Spinal cord (tissue), 10 donors: ENCODE measurements around the gene UNC80. TPM values are rescaled to one million over a fixed set of nuclear protein-coding genes. Genes with fewer than 3 reads are reported as not detected.

Experiments
- DNase-seq, 6 donors: peaks; one replicate each; pipeline versions ENCODE4 v3.0.0 to v3.0.0-alpha.2; 2013 to 2015; ENCODE audit warnings: low spot score in 6 of 6, low read depth in 4 of 6
- H3K27ac ChIP-seq: one replicate; pipeline ENCODE4 v1.5.1; 2013; ENCODE audit warnings: low read depth, low read length, control low read depth
- H3K27me3 ChIP-seq: one replicate; pipeline ENCODE4 v1.6.1; 2013; ENCODE audit warnings: low read length; ENCODE audit not compliant: control insufficient read depth, insufficient read depth
- H3K36me3 ChIP-seq: one replicate; pipeline ENCODE4 v1.6.1; 2013; ENCODE audit warnings: low read length; ENCODE audit not compliant: control insufficient read depth, insufficient read depth
- H3K4me1 ChIP-seq: one replicate; pipeline ENCODE4 v1.6.1; 2013; ENCODE audit warnings: low read length; ENCODE audit not compliant: control insufficient read depth, insufficient read depth
- H3K4me3 ChIP-seq: one replicate; pipeline ENCODE4 v1.5.1; 2013; ENCODE audit warnings: low read depth, low read length, control low read depth
- H3K9me3 ChIP-seq: one replicate; pipeline ENCODE4 v1.6.1; 2013; ENCODE audit warnings: low read length; ENCODE audit not compliant: control insufficient read depth, insufficient read depth
- WGBS: methylation state at CpG from one replicate; pipeline ENCODE4 v1.1.5; 2013; ENCODE audit warnings: missing lambda C conversion rate; ENCODE audit not compliant: insufficient coverage; 5-methylcytosine and 5-hydroxymethylcytosine counted together
- polyA plus RNA-seq, 2 donors: library from polyadenylated mRNA; unstranded; fragments of 120-200 nt; gene quantifications; one replicate each; pipeline ENCODE4 v1.2.1, GENCODE V29; 2013; ENCODE audit not compliant: insufficient read length in 2 of 2
- total RNA-seq, 2 donors: library from RNA; depleted of rRNA in 1 of 2; stranded (reverse); fragments of 120-200 nt in 1 of 2; fragments of >200 nt in 1 of 2; gene quantifications; one replicate each; pipeline versions ENCODE4 v1.2.3 to v1.2.4, GENCODE V29; 2013 to 2014
- donor health status: healthy.

UNC80 gene
- total and polyA plus RNA-seq, 4 donors: 12.3 to 37.8 (median 16.1) TPM

DNA sequence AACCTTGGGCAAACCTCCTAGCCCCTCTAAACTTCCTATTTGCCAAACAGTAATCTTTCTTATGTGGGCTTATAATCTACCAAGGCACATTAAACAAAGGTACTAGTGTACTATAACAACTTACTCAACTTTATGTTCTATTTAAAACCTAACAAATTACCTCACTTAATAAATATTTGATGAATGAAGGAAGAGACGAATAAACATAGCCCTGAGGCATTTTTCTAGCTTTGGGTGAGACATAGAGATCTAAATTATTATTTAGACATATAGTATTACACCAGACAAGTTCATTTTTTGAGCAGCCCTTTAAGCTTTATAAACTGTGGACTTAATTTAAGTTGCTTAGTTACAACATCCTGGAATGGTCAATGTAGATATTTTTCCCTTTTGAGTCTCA lies 104.6 kb downstream of the UNC80 start:
- Histone ChIP-seq H3K27ac (no peak overlapping the region), H3K27me3 (no peaks in the 10 kb centered on the region), H3K4me1 (no peaks in the 10 kb centered on the region), H3K36me3 (no peaks in the 10 kb centered on the region), H3K9me3 (no peaks in the 10 kb centered on the region), H3K4me3 (no peak overlapping the region)
- no peak for DNase-seq
- WGBS: no CpG with 5 or more reads among the region's 1 CpG

DNA sequence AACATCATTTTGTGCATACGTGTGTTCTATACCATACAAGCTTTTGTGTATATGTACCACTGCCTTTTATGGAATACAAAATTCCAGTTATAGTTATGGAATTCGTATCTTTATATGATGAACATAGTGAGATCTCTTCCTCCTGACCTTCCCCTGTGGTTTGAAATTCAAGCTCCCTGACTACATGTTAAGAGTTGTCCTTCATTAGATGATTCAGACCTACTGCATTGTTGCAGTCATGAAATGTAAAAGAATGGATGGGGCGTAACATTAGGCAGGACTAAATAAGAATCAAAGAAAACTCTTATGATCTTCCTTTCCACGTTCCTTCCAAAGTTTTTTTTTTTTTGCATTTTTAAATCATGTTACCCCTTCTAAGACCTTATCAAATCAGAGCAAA lies 107.1 kb downstream of the UNC80 start:
- Histone ChIP-seq H3K9me3 (no peaks in the 10 kb centered on the region), H3K4me3 (no peak overlapping the region), H3K27me3 (no peaks in the 10 kb centered on the region), H3K27ac (no peak overlapping the region), H3K36me3 (peaks cover 7% of the 10 kb centered on the region), H3K4me1 (no peaks in the 10 kb centered on the region)
- 100% methylated on average over 1 of the region's 4 CpGs for WGBS
- DNase-seq: no peak

DNA sequence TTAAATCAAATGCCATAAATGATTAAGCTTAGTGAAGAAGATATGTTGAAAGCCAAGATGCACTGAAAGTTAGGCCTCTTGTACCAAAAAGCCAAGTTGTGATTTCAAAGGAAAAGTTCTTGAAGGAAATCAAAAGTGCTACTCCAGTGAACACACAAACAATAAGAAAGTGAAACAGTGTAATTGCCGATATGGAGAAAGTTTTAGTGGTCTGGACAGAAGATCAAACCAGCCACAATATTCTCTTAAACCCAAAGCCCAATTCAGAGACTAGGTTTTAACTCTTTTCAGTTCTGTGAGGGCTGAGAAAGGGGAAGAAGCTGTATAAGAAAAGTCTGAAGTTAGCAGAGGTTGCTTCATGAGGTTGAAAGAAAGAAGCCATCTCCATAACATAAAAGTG lies 129.0 kb downstream of the UNC80 start:
- H3K9me3 ChIP-seq: no peaks in the 10 kb centered on the region
- no peak overlapping the region for H3K27ac ChIP-seq
- no peak for DNase-seq
- no peak overlapping the region for H3K4me3 ChIP-seq
- H3K36me3 ChIP-seq: peaks cover 1% of the 10 kb centered on the region
- H3K4me1 ChIP-seq: no peaks in the 10 kb centered on the region
- WGBS: no CpG with 5 or more reads among the region's 1 CpG
- H3K27me3 ChIP-seq: no peaks in the 10 kb centered on the region

DNA sequence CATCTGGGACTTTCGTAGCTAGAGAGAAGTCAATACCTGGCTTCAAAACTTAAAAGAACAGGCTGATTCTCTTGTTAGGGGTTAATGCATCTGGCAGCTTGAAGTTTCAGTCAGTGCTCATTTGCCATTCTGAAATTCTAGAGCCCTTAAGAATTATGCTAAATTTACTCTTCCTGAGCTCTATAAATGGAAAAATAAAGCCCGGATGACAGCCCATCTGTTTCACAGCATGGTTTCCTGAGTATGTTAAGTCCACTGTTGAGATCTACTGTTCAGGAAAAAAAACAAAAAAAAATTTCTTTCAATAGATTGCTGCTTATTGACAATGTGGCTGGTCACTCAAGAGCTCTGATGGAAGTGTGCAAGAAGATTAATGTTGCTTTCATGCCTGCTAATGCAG lies 129.5 kb downstream of the UNC80 start:
- H3K36me3 ChIP-seq: peaks cover 3% of the 10 kb centered on the region
- no peaks in the 10 kb centered on the region for H3K27me3 ChIP-seq
- WGBS: 88% methylated on average over 1 of the region's 2 CpGs
- no peaks in the 10 kb centered on the region for H3K9me3 ChIP-seq
- H3K4me1 ChIP-seq: no peaks in the 10 kb centered on the region
- no peak overlapping the region for H3K27ac ChIP-seq
- DNase-seq: peak in 1 of 6 donors; percentile 12
- H3K4me3 ChIP-seq: no peak overlapping the region

DNA sequence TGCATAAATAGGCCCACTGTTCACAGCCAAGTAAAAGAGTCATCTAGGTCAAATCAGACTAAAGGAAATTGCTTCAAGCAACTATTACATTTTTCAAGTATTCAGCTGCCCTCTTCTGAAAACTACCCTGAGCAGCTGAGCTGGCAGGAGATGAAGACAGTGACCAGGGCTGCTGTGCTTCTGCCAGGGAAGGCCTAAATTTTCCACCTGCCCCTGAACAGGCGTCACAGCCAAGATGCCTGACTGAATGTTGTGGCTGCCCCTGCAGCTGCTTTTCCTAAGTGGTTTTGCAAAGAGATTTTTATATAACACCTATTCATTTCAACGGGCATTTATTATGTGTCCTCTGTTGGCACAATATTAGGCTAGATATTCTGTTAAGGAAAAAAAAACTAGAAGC lies 134.1 kb downstream of the UNC80 start:
- Histone ChIP-seq H3K4me1 (no peaks in the 10 kb centered on the region), H3K4me3 (no peak overlapping the region), H3K27ac (no peak overlapping the region), H3K36me3 (peaks cover 3% of the 10 kb centered on the region), H3K27me3 (no peaks in the 10 kb centered on the region), H3K9me3 (no peaks in the 10 kb centered on the region)
- DNase-seq: no peak
- no CpG with 5 or more reads among the region's 2 CpGs for WGBS

DNA sequence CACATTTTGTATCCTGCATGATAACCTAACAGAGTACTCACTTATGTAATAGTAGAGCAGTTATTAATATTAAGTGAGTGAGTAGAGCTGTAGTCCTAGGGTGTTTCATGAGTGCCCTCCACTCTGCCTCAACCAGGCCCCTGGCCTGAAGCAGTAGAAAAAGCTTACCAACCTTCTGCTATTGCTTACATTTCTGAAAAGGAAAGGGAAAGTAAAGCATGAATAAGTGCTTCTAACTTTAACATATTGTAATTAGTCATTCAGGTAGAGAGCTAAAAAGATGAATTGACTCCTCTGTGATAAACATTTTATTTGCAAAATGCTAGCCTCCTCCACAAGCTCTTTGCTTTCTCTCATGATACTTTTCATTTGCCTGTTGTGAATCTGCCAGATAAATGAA lies 136.1 kb downstream of the UNC80 start:
- Histone ChIP-seq H3K4me1 (no peaks in the 10 kb centered on the region), H3K27ac (no peak overlapping the region), H3K27me3 (no peaks in the 10 kb centered on the region), H3K9me3 (no peaks in the 10 kb centered on the region), H3K4me3 (no peak overlapping the region), H3K36me3 (peaks cover 3% of the 10 kb centered on the region)
- no peak for DNase-seq

DNA sequence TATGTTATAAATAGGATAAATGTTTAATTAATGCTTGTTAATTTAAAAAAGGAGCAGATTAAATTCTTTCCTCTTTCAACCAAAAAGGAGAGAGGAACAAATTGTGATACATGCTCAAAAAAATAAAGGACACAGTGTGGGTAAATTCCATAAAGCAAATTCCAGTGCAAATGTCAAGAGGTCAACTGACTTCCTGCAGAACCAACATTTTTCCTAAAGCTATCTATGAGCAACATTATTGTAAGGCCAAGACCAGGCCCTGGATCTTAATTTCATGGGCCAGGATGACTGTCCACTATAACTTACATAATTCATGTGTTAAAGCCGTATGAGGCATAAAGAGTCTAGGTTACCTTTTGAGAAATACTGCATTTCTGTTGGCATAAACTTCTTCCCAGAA lies 136.9 kb downstream of the UNC80 start:
- no peak overlapping the region for H3K27ac ChIP-seq
- no CpG with 5 or more reads among the region's 1 CpG for WGBS
- peaks cover 3% of the 10 kb centered on the region for H3K36me3 ChIP-seq
- H3K4me3 ChIP-seq: no peak overlapping the region
- no peak for DNase-seq
- no peaks in the 10 kb centered on the region for H3K9me3 ChIP-seq
- H3K27me3 ChIP-seq: no peaks in the 10 kb centered on the region
- H3K4me1 ChIP-seq: no peaks in the 10 kb centered on the region

DNA sequence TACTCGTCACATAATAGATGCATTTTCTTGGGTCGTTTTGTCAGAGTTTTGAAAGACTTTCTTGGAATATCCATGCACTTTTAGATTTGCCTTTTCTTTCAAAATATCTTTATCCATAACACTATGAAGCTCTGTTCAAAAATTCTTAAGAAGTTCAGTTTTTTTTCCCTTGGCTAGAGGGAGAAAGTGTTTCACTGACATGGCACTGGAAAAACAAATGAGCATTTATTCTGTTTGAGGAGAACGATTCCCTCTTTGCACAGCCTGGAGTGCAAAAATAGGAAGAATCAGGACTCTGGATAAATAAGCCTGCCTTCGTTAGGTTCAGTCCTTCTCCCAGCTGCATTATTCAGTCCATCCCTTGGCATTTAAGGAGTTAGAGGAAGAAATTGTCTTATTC lies 139.9 kb downstream of the UNC80 start:
- Histone ChIP-seq H3K4me1 (no peaks in the 10 kb centered on the region), H3K4me3 (no peak overlapping the region), H3K9me3 (no peaks in the 10 kb centered on the region), H3K27me3 (no peaks in the 10 kb centered on the region), H3K36me3 (peaks cover 3% of the 10 kb centered on the region), H3K27ac (peak overlapping the region; percentile 72)
- DNase-seq: peak in 1 of 6 donors; percentile 12
- 40% methylated on average over 1 of the region's 4 CpGs for WGBS

DNA sequence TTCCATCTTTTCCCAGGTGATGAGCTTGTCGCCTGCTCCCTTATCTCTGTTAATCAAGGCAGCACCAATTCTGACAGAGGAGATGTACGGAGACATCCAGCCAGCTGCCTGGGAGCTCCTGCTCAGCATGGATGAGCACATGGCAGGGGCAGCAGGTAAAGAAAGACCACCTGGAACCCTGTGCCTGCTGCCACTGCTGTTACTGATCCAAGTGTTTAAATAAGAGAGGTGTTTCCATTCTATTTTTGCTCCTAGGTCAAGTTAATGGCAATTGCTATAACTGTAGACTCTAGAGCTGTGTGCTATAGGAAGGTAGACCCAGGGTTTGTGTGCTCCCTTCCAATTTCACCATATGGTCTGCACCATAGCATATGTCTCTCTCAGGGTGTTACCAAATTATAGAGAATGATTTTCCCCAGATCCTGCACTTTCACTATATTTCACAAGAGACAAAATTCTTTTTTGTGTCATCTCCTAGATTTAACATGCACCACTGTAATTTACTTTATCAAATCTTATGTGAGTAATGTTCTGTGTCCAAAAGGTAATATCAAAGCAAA lies 142.2 kb downstream of the UNC80 start:
- H3K4me3 ChIP-seq: no peak overlapping the region
- peak in 1 of 6 donors; percentile 62 for DNase-seq
- H3K27ac ChIP-seq: no peak overlapping the region
- no peaks in the 10 kb centered on the region for H3K27me3 ChIP-seq
- H3K4me1 ChIP-seq: no peaks in the 10 kb centered on the region
- 100% methylated on average over 2 of the region's 2 CpGs for WGBS
- peaks cover 6% of the 10 kb centered on the region for H3K36me3 ChIP-seq
- H3K9me3 ChIP-seq: no peaks in the 10 kb centered on the region

DNA sequence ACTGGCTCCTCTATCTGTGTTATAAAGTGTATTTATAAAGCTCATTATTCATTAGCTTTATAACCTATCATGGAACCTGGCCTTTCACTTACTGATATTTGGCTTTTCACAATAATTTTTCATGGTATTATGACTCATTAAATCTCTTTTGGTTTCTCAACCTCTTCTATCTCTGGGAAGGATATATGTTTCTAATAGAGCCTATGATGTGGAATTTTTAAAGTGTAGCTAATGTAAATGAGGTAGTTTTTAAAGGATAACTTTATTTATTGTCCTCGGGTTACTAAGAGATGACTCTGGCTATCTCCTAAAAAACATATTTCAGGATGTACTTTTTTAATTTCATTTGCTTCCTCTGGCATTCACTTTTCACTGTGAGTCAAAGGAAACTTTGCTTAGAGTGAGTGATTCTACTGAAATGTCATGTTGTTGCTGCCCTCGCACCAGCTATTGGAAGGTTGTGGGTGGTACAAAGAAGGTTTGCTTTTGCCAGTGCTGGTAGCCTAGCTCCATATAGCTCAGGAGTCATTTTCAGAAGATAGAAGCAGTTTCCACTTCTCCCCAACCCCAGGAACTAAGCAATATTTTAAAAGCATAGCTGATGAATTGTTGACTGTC lies 145.6 kb downstream of the UNC80 start:
- H3K27me3 ChIP-seq: no peaks in the 10 kb centered on the region
- no peak overlapping the region for H3K4me3 ChIP-seq
- no peak for DNase-seq
- H3K36me3 ChIP-seq: peaks cover 8% of the 10 kb centered on the region
- H3K4me1 ChIP-seq: no peaks in the 10 kb centered on the region
- H3K9me3 ChIP-seq: no peaks in the 10 kb centered on the region
- H3K27ac ChIP-seq: no peak overlapping the region
- 78% methylated on average over 1 of the region's 2 CpGs for WGBS
